GM08714 (cell line): ENCODE data around the gene HPSE2.

Experiments
- H3K4me3 ChIP-seq: fragments of 200-500 bp; sonication (Bioruptor generic); 2 replicates; pipeline ENCODE4 v1.5.1; 2014; ENCODE audit warnings: mild to moderate bottlenecking, low read length, inconsistent platforms
- ZNF274 ChIP-seq: IDR thresholded peaks from 2 replicates; pipeline ENCODE4 v1.6.1; 2012; ENCODE audit warnings: mild to moderate bottlenecking, low read depth, low read length

The HPSE2 gene

DNA sequence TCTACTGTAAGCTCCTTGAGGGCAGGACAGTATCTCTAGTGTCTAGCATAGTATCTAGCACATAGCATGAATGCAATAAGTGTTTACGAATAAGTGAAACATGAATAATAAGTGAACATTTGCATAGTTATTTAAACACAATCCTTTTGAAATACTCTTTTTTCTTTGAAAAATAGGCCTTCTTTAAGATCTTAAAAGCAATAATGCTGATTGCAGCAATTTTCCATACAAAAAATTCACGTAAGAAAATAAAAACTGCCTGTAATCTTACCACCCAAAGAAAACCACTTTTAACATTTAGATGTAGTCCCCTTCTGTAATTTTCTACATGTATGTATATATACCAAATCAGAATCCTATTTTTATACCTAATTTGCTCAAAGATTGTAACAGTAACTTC lies 626.4 kb downstream of the HPSE2 start:
- H3K4me3 ChIP-seq = no peak overlapping the region

DNA sequence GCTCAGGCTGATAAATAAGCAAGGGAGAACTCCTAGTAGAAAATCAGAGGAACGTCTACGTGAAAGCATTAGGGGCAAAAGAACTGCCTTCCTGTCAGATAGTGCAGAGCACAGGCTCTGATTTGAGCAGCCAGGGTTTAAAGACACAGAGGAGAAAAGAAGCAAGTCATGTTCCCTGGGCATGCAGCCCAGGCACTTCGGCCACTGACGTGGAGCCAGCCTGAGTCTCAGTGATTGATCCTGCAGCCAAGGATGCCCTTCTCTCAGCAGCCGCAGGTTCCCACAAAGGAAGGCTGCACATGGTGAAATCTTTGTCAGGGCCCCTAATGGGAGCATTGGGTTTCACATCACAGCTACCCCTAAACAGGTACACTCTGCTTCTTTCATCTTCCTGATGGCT lies 627.2 kb downstream of the HPSE2 start:
- H3K4me3 ChIP-seq = no peak overlapping the region
- no peak for TF ChIP-seq ZNF274

More for the DNA sequence above, 626.4 kb downstream of the HPSE2 start:
- no peak for TF ChIP-seq ZNF274

DNA sequence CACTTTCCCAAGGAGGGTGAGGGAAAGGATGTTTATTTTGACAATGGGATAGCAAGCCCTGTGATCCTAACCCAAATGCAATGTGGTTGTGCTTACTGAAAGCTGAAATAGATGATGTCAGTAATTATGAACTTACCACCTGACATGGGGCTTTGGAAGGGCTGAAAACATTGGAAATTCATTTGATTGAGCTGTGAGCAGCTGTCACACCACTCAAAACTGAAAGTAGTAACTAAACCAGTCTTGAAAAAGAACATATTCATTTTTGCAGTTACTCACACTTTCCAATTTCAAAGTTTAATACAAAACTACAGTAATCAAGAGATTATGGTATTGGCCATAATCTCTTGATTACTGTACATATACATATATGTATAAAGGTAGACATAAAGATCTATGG lies 633.4 kb downstream of the HPSE2 start:
- TF ChIP-seq ZNF274 = no peak
- H3K4me3 ChIP-seq = no peak overlapping the region

DNA sequence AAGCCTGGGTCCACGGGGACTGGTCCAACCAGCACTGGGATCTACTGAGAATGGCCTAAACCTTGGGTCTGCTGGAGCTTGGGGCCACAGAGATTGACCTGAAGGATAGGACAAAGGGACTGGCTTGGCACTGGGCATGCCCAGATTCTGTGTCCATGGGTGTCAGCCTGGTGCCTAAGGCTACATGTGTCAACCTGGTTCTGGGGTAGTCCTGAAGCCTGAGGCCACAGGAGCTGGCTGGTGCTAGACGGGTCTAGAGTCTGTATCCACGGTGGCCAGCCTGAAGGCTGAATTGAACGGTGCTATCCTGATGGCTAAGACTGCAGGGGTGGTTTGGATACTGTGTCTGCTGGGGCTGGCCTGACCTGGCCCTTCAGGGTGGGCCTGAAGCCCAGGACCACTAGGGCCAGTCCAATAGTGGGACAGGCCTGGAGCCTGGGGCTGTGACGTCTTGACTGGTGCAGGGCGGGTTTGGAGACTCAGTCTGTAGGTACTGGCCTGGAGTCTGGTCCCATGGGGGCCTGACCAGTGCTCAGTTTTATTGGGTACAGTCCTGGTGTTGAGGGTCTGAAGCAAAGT lies 636.5 kb downstream of the HPSE2 start:
- no peak for TF ChIP-seq ZNF274
- no peak overlapping the region for H3K4me3 ChIP-seq

DNA sequence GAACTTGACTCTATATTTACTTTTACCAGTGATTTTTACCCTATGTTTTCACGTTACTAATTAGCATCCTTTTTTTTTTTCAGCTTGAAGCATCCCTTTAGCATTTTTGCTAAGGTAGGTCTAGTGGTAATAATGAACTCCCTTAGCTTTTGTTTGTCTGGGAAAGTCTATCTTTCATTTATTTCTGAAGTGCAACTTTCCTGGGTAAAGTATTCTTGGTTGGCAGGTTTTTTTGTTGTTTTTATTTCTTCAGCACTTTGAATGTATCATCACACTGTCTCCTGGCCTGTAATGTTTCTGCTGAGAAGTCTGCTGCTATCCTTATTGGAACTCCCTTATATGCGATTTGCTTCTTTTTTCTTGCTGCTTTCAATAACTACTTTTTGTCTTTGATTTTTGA lies 639.2 kb downstream of the HPSE2 start:
- no peak overlapping the region for H3K4me3 ChIP-seq
- no peak for TF ChIP-seq ZNF274

DNA sequence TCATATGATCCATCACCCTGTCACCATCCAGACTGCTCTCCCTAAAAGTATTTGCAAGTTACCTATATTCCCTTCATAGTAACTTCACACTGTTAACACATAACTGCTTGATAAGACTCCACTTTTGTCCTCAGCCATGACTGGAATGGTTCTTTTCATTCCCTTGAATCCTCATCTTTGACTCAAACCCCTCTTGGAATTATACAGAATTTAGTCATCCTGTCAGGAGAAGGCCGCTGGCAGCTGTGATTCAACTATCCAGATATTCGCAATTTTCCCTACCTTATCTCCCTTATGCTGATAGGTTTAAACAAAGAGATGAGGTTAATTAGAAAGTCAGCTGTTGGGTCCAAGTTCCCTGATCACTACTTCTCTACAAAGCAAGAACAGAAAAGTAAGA lies 646.0 kb downstream of the HPSE2 start:
- H3K4me3 ChIP-seq = no peak overlapping the region

DNA sequence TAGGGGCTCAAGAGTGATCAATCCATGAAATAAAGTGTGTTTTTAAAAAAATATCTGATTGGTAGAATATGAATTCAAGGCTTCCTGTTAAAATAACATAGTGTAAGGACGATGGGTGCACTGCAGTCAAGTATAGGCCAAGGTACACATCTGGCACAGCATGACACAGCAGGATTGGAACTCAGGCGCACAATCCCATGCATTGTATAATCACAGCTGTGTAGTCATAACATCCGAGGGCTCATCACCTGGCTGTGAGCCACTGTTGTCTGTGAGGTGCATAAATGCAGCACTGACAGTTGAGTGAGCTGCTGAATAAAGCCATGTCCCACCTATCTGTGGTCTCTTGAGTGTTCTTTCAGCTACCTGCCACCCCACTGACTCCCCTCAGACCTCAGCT lies 646.6 kb downstream of the HPSE2 start:
- TF ChIP-seq ZNF274 = no peak
- no peak overlapping the region for H3K4me3 ChIP-seq

More for the DNA sequence above, 646.0 kb downstream of the HPSE2 start:
- TF ChIP-seq ZNF274 = no peak

DNA sequence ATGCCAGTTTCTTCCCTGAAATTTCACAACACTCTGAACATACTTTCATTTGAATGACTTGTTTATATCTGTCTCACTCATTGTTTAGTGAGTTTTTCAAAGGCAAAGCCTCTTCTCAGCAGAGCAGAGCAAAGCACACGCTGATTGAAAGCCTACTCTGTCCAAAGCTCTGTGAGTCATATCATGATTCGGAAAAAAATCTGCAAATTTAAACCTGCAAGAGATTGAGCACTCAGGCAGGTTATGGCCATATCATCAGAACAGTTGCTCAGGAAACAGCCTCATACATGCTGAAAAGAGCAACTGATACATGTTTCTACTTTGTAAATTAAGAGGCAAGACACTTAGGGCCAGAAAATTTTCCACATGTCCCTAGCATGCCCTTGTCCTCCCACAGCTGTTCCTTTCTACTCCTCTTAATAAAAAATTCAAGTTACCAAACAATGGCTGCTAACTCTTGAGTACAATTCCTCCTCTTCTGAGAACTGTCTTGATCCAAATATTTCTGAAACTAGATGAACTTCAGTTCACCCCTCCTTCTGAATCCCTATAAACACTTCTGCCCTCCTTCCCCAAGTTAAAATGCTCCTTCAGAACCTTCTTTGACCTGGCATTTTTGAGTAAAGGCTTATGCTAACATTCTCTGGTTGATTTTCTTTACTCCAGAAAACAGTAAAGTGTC lies 648.4 kb downstream of the HPSE2 start:
- H3K4me3 ChIP-seq = no peak overlapping the region
- TF ChIP-seq ZNF274 = no peak

DNA sequence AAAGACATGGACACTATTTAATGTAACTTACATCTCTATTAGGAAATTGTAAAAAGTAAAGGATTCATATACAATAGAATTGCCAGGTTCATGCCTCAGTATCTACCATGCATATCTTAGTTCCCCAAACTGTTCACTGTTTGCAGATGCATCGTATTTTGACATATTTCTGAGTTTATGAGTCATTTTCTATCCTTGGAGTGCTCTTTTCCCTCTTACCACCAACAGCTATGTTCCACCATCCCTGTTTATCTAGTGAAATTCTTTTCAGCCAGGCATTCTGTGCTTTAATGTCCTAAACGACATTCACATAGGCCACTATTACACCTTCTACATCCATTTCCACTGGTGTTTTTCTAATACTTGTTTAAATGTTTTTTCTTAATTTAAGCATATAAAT lies 649.6 kb downstream of the HPSE2 start:
- TF ChIP-seq ZNF274 = no peak
- H3K4me3 ChIP-seq = no peak overlapping the region

DNA sequence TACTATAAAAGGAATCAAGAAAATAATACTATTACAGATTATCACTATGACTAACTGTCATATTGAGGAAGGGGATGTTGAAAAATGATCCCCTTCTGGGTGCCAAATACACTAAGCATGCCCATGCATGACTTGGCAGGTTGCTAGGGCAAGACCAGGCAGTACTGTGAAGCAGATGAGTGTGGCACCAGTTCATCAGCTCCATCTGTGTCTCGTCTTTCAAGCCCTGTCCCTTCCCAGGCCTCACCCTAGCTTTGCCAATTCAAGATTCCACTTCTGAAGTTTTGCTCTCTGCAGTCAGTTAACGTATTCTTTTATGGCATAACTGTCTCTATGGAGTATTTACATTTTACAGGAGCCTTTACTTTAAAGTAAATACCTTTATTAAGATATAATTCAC lies 653.3 kb downstream of the HPSE2 start:
- H3K4me3 ChIP-seq = no peak overlapping the region
- no peak for TF ChIP-seq ZNF274

DNA sequence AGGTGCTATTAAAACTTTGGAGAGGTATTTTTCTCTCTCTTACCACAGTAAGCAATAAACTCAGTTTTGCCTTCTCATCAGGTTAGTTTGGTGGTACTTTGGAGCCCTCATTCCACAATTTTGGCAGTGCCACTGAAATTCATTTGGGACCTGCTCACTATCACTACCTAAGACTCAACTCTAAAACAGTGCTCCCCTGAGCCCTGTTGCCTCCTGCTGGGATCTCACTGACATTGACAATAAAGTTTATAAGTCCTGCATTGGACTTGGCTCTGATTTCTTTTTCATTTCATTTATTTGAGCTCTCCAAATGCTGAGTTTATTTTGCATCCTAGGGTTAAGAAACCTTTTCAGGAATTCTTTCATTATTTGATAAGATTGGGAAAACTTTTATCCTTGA lies 658.1 kb downstream of the HPSE2 start:
- TF ChIP-seq ZNF274 = no peak
- H3K4me3 ChIP-seq = no peak overlapping the region

DNA sequence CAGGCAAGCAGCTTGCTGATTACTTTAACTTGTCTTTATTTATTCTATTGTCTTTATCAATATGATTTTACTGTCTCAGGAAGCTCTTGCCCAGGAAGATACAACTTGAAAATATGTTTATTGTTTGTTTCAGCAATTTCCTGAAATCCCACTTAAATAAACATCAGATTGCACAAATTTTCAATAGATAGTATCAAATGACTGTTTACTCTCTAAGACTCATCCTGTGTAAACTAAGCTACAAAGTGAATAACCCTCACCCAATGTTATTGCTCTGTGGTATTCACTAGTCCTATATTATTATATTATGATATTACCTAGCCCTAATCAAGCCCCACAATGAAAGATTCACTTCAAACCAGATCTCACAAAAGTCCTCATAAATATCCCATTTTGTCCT lies 658.5 kb downstream of the HPSE2 start:
- H3K4me3 ChIP-seq = no peak overlapping the region
- TF ChIP-seq ZNF274 = no peak

DNA sequence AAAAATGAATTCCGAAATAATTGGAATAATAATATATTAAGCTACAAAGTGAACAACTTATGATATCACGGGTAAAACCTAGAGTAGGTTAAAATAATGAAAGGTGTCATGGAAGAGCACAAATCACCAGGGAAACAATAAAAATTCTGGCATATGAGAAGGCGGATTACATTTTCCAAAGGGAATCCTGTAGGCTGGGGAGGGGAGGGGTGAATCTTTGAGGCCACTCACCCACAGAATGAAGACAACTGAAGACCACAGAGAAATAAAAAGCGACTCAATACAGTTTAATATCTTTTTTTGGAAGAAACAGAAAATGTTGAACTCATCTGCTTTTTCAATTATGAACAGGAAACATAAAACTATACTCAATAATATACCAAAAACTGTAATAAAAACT lies 659.6 kb downstream of the HPSE2 start:
- H3K4me3 ChIP-seq = no peak overlapping the region
- no peak for TF ChIP-seq ZNF274

DNA sequence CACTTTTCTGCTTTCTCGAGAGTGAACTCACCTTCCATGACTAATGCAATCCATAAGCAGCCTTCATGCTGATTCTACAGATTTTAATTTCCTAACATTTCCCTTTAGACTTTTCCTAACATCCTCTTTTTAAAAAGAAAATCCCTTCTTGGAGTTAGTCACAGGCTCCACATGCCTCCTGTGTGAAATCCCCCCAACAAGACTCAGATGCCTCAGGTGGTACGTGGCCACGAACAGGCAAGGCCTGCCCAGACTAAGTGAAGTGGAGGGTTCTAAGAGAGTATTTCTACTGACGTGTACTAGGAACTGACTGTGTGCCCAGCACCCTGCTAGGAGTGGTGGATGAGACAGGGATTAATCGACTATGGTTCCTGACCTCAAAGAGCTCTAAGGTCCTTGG lies 663.1 kb downstream of the HPSE2 start:
- no peak overlapping the region for H3K4me3 ChIP-seq
- no peak for TF ChIP-seq ZNF274

DNA sequence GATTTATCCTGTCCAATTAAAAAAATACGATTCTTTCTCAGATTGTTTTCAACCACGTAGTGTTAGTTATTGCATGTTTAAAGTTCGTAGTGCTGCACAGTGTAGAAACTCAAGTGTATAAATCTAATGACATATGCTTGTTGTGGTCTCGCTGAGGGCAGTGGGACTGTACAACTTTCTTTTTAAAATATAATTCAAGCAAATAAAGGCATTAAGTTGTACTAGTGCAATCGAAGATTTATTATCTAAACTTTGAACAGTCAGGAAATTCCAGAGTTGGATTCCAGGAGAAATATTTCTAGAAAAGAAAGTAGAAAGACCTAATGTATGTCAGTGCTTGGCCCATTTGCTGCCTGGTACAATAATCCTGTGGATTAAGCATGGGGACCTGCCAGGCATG lies 664.8 kb downstream of the HPSE2 start:
- H3K4me3 ChIP-seq = no peak overlapping the region
- TF ChIP-seq ZNF274 = no peak

DNA sequence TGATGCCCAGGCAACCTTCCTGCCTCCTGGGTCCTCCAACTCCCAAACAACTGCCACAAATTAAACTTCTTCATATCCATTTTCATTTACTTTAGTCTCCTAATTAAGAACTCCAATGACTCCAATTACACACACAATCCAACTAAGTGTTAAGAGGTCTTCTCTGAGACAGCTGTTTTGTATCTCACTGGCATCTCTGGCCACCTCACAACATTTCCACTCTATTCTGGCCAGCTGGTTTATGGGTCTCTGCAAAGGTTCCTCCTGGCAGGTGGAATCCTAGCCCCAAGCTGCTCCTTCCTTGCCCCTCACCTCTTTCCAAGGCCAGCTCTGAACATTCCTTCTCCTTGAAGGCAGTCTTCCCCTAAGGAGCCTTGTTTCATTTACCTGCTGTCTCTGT lies 665.8 kb downstream of the HPSE2 start:
- no peak overlapping the region for H3K4me3 ChIP-seq
- no peak for TF ChIP-seq ZNF274
